K562 (cell line): ENCODE results near the gene PLSCR5. TPM values are rescaled to one million over a fixed set of nuclear protein-coding genes. Genes with fewer than 3 reads are reported as not detected.
A peak's percentile ranks its signal among the peaks of the same experiment; 100 is the strongest.

Experiments used
- CAMTA2 ChIP-seq: fragments of 250-450 bp; sonication (Bioruptor Pico); conservative IDR thresholded peaks from 2 replicates; pipeline ENCODE4 v1.5.1; 2022
- CHD7 ChIP-seq: fragments of 200-600 bp; sonication (generic); IDR thresholded peaks from one replicate; pipeline ENCODE4 v1.6.1; 2012; ENCODE audit warnings: mild to moderate bottlenecking, low read depth, low read length, inconsistent platforms
- E2F5 ChIP-seq: sonication (generic); formaldehyde crosslinking; IDR thresholded peaks from 2 replicates; pipeline ENCODE4 v1.8.0; 2022; ENCODE audit warnings: mild to moderate bottlenecking, missing genetic modification reagents
- HMG20B ChIP-seq: fragments of 250-450 bp; sonication (Bioruptor Pico); IDR thresholded peaks from 2 replicates; pipeline ENCODE4 v1.5.0; 2021; ENCODE audit warnings: mild to moderate bottlenecking
- KDM4B ChIP-seq, 2 experiments: fragments of 450-650 bp in 1 of 2; sonication (generic) in 1 of 2; IDR thresholded peaks; 2 replicates each; pipeline ENCODE4 v1.6.1; 2016 to 2017; ENCODE audit warnings: borderline replicate concordance in 2 of 2, antibody characterized with exemption in 1 of 2, low read depth in 1 of 2, mild to moderate bottlenecking in 1 of 2
- PTBP1 ChIP-seq: fragments of 200-400 bp; formaldehyde crosslinking; IDR thresholded peaks from 2 replicates; pipeline ENCODE4 v1.6.1; 2017; ENCODE audit warnings: low read depth, low read length
- TBP ChIP-seq: optimal IDR thresholded peaks from 2 replicates; pipeline ENCODE3; 2011; ENCODE audit warnings: low read depth, low read length, improper control_type of control experiment
- XRCC3 ChIP-seq: fragments of 450-650 bp; IDR thresholded peaks from 2 replicates; pipeline ENCODE4 v1.6.1; 2017; ENCODE audit warnings: mild to moderate bottlenecking, moderate library complexity
- ZNF76 ChIP-seq: fragments of 250-450 bp; sonication (Bioruptor Pico); IDR thresholded peaks from 2 replicates; pipeline ENCODE4 v1.4.0; 2020; ENCODE audit warnings: mild to moderate bottlenecking, moderate library complexity, borderline replicate concordance
- polyA plus RNA-seq, 8 experiments: library from polyadenylated mRNA; depleted of rRNA in 4 of 8; stranded (reverse) in 5 of 8; unstranded in 3 of 8; fragments of >200 nt; fragmentation: Nextera tagmentation in 2 of 8; fragmentation: Illumina TruSeq in 1 of 8; extraction: Ambion mirVana in 2 of 8; extraction: Trizol in 1 of 8; gene quantifications; 2 replicates each; pipeline versions ENCODE4 v1.2.1 to v1.2.3, GENCODE V29; 2011 to 2014; ENCODE audit warnings: inconsistent platforms in 1 of 8, missing spikeins in 1 of 8
- total RNA-seq, 7 experiments: library from RNA; depleted of rRNA in 6 of 7; stranded (reverse); fragments of >200 nt in 6 of 7; fragmentation: Illumina TruSeq in 2 of 7; extraction: Trizol in 2 of 7; gene quantifications; 2 replicates each; pipeline versions ENCODE4 v1.2.1 to v1.2.3, GENCODE V29; 2011 to 2021; ENCODE audit warnings: low replicate concordance in 1 of 7
- TF ChIP-seq, protein P1 (sequence below), 2 experiments: fragments of 450-650 bp; conservative IDR thresholded peaks; 2 replicates each; pipeline ENCODE4 v1.6.1; 2017; ENCODE audit warnings: mild to moderate bottlenecking in 2 of 2, moderate library complexity in 2 of 2

The PLSCR5 gene
- total and polyA plus RNA-seq, 9 of the 15 experiments (the other 6 are each of a cell fraction or from before 2014, with no cell fraction given) = not detected

GRCh38 chr3:146544002-146544928 lies 60.9 kb downstream of the PLSCR5 start, which contains the start of gene PLSCR1 (continued):
- TF ChIP-seq CHD7 (no peak), TBP (peak; percentile 69), CAMTA2 (CRISPR knock-in tag) (no peak), ZNF76 (CRISPR knock-in tag) (no peak), HMG20B (CRISPR knock-in tag) (no peak), PTBP1 (no peak), E2F5 (CRISPR knock-in tag) (no peak), KDM4B (IDR thresholded peaks at IDR 0.05; ENCODE audit: borderline replicate concordance in 2 of 2, low read depth in 1 of 2) (peak in 1 of 2 experiments; percentile 66; a peak in 1 of 4 replicates), XRCC3 (no peak)
- TF ChIP-seq, protein P1, sequence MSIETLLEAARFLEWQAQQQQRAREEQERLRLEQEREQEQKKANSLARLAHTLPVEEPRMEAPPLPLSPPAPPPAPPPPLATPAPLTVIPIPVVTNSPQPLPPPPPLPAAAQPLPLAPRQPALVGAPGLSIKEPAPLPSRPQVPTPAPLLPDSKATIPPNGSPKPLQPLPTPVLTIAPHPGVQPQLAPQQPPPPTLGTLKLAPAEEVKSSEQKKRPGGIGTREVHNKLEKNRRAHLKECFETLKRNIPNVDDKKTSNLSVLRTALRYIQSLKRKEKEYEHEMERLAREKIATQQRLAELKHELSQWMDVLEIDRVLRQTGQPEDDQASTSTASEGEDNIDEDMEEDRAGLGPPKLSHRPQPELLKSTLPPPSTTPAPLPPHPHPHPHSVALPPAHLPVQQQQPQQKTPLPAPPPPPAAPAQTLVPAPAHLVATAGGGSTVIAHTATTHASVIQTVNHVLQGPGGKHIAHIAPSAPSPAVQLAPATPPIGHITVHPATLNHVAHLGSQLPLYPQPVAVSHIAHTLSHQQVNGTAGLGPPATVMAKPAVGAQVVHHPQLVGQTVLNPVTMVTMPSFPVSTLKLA (conservative IDR thresholded peaks at IDR 0.05) = peak; percentile 39 to 71; a peak in 2 of 4 replicates
